GM18951 (cell line): ENCODE measurements around the gene MBP.

Source experiments
- POLR2A ChIP-seq: IDR thresholded peaks from 4 replicates; pipeline ENCODE4 v1.6.1; 2011; ENCODE audit warnings: mild to moderate bottlenecking; ENCODE audit not compliant: insufficient read length, insufficient read depth; ENCODE audit errors: extremely low read depth
- in situ Hi-C: fragments of 300-500 bp; cut with MboI; formaldehyde crosslinking; loops from one replicate; pipeline ENCODE4 v1.12.0; 2022; ENCODE audit warnings: low sequenced_read_pairs, mixed read lengths, inconsistent platforms; ENCODE audit not compliant: unreplicated experiment

MBP gene

GRCh38 chr18:77054606-77055428, 77.8 kb downstream of the MBP start:
- in situ Hi-C loops, result no loop called here
- peak; percentile 36 for TF ChIP-seq POLR2A

DNA sequence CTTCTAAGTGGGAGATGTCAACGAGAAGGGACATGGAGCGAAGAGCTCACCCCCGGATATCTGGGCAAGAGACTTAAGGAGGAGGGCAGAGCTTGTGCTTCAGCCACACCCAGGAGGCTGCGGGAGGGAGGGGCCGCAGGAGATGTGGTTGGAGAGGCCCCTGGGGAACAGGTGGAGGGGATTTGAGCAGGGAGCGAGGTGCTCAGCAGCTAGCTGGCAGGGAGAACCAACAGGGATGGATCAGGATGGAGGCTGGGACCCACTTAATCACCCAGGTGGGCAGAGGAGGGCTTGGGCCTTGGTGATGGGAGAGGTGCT, 78.3 kb downstream of the MBP start:
- in situ Hi-C loops, result no loop called here
- no peak for TF ChIP-seq POLR2A

GRCh38 chr18:77053616-77054287, 78.8 kb downstream of the MBP start:
- TF ChIP-seq POLR2A, result no peak
- in situ Hi-C loops, result no loop called here

- no peak for TF ChIP-seq POLR2A
- in situ Hi-C loops, result no loop called here
Observed at GRCh38 chr18:77052983-77053309, 79.6 kb downstream of the MBP start.

DNA sequence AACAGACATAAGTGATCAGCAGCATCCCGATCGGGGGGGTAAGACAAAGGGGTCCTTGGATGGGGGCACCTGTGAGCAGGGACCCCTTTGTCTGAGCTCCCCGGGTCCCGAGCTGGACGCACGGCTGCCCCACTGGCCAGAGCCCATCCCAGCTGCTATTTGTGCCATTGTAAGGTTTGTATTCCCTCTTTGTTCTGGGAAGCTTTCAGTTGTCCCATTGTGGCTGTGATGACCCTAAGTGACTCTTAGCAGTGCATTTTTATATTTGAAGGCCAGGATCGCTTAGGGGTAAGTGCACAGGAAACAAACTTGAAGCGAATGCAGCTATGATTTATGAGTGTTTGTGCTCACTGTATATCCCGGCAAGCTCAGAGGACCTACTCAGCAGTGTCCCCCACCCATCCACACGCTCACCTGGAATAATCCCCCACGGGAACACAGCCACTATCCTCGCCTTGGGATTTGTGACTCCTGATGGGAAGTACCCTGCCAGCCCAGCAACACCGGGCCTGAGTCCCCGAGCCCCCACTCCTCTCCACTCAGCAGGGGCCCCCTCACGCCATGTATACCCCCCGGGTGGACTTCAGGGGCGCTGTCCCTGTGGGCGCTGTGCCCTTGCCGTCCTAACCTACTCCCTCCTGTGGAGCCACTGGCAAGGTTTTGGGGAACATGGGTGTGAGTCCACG, 80.1 kb downstream of the MBP start:
- in situ Hi-C loops, result no loop called here
- TF ChIP-seq POLR2A, result no peak

GRCh38 chr18:77051581-77052296, 80.8 kb downstream of the MBP start:
- in situ Hi-C loops, result no loop called here
- no peak for TF ChIP-seq POLR2A

- in situ Hi-C loops, result no loop called here
- no peak for TF ChIP-seq POLR2A
Observed at GRCh38 chr18:77049938-77050337, 82.6 kb downstream of the MBP start.

DNA sequence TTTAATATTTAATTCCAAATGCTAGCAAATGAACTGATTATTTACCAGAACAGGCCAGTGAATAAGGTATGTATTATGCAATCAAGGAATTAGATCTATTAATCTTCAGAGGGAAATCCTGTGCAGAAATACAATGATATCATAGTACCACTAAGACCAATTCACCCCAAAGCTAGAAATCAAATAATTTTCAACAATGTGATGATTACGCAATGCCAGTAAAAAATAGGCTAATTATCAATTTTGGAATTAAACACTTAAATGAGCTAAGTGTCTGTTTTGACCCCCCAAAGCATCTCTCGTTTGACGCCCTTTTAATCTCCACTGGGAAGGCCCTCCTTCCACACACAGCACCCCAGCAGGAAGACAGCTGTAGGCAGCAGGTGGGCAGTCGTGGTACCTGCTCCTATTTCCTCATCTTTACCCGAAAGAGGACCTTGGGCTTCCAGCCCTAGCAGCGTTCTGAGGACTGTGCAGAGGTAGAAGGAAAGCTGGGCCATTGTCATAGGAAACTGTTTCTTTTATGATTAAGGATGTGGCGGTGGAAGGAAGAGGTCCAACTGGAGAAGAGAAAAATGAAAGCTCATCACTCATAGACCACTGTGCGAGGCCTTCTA, 84.7 kb downstream of the MBP start:
- in situ Hi-C loops, result no loop called here

DNA sequence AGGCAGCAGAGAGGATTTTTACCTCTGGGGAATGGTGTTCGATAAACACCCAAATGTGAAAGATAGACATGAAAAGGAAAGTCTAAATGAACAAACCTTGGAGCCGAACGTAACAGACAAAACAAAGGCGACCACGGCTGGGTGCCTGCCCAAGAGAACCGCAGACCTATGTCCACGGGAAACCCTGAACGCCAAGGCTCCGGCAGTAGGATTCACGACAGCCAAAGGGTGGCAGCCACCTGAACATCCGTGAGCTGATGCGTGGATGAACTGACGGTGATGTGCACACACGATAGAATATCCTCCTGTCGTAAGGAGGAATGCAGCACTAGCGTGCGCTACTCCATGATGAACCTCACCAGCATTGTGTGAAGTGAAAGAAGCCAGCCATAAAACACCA, 85.6 kb downstream of the MBP start:
- in situ Hi-C loops, result no loop called here
- TF ChIP-seq POLR2A, result no peak

More for the DNA sequence above, 84.7 kb downstream of the MBP start:
- no peak for TF ChIP-seq POLR2A

GRCh38 chr18:77046409-77046808, 86.2 kb downstream of the MBP start:
- no peak for TF ChIP-seq POLR2A
- in situ Hi-C loops, result no loop called here

- TF ChIP-seq POLR2A, result no peak
- in situ Hi-C loops, result no loop called here
Observed at GRCh38 chr18:77045677-77046076, 86.9 kb downstream of the MBP start.

GRCh38 chr18:77044866-77045664, 87.5 kb downstream of the MBP start:
- no peak for TF ChIP-seq POLR2A
- in situ Hi-C loops, result no loop called here
